Measurements from ENCODE around the gene PRR29.

PRR29 gene

DNA sequence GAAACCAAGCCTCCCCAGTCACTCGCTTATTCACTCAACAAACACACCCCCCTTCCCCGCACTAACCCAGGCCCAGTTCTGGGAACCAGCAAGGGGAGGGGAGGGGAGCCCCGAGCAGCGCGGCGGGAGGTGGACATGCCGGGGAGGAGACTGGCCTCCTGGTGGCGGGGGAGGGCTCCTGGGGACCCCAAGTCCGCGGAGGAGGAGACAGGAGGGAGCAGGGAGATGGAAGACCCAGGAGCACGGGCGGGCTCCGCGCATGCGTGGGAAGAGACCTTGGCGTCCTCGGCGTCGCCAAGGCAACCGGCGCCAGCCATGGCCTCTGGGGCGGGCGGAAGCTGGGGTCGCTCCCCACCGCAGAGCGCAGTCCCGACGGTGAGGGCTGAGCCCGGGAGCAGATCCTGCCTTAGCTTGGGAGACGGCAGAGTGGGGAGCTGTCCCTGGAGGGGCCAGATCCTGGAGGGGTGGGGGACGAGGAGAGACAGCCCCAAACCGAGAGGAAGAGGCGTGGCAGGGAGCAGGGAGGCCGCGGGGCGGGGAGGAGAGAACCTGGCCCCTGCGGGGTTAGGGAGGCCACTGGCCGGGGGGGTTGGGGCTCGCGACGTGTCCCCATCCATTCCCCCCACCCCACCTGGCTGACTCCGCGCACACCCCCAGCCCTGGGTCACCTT lies at the start of gene PRR29:
Gene PRR29, plus strand, starts transcription at position 302 of the 671 bp plus-strand sequence. Its CDS starts 14 bp downstream, at position 316.
- peak; percentile 41 for DNase-seq (ENCODE audit: low read depth in 2 of 2)

- no peak for DNase-seq (ENCODE audit: low read depth in 2 of 2)
These were observed 49.6 kb upstream of the PRR29 start for GRCh38 chr17:63948521-63948920.

DNA sequence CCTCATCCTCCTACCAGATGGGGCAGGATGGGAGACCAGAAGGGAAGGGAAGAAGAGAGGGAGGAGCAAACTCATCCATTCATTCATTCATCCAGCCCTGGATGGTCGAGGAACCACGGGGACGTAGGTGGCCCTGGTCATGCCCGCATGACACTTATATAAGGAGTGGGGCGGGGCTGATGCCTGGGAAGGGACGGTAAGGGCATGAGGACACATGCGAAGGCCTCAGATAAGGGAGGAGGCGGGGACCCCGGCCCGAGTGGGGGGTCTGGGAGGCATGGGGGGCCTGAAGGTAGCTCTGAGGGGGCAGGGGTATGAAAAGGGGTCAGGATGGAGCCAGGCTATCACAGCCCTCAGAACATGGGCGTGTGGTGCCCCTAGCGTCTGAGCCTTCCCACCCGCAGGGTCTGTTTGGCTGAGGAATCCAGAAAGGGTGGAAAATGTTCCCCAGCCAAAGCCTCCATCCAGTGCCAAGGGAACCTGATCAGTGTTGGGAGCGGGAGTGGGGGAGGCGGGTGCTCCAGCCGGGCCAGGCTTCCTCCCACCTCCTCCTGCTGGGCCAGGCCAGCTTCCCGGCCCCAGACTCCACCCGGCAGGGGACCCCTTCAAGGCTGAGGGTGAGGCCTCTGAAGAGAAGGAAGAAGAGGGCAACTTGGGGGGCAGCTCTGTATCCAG lies 48.4 kb upstream of the PRR29 start:
- DNase-seq (ENCODE audit: low read depth in 2 of 2): no peak

DNA sequence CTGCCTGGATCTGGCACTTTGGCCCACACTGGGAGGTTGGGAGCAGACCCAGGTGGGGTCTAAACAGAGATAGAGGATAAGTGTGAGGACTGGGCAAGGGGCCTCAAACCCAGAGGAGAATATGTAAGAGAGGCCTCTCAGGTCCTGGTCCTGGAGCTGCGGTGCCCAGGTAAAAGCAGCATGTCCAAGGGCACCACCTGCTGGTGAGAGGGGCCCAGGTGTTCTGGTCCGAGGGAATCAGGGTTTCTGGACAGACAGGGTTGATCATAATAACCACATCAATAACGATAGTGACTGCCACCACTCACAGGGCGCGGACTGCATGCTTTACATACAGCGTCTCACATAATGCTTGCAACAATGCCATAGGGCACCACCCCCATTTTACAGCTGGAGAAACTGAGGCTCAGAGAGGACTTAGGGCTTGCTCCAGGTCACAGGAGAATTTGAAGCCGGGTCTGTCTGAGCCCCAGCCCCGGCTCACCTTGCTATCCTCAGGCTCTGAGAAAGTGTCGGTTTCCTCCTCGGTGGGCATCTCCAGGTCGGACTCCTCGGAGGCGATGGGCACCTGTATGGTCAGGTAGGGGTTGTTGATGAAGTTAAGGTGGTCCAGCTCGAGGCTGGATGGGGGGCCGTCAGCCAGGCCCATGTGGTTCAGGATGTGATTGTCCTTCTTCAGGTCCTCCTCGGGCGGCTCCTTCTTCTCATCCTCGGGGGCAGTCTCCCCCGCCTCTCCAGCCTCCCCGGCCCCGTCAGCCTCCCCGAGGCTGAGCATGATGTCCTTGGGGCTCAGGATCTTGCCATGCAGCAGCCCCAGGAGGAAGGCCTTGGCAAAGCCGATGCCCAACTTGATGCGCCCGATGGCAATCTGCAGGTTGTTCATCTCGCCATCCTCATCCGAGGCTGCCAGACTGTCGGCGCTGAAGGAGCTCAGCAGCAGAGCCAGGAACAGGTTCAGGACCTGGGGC lies 46.9 kb upstream of the PRR29 start:
- no peak for DNase-seq (ENCODE audit: low read depth in 2 of 2)

DNA sequence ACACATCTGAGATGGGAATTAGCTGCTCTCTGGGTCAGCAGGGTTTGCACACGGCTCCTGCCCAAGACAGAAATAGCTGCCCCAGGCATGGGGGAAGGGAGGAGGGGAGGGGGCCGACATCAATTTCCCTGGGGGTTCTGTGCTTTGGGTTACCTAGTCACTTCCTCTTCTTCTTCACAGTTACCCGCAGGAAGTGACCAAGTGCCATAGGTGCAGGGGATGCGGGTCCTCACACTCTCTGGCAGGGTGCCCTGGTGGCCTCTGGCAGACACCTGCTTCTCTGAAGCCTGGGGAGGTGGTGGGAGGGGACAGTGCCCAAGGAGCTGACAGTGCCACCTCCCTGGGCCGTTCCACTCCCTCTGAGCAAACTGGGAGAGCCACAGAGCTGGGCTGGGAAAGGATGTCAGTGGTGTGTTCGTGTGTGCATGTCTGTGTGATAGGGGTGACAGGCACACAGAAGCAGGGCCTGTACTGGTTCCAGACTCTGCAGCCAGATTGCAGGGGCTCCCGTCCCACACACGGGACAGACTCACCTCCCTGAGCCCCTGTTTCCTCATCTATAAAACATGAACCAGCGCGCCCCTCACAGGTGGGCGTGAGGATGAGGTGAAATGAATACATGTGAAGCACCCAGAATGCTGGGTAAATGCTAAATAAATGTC lies 43.6 kb upstream of the PRR29 start:
- no peak for DNase-seq (ENCODE audit: low read depth in 2 of 2)

DNA sequence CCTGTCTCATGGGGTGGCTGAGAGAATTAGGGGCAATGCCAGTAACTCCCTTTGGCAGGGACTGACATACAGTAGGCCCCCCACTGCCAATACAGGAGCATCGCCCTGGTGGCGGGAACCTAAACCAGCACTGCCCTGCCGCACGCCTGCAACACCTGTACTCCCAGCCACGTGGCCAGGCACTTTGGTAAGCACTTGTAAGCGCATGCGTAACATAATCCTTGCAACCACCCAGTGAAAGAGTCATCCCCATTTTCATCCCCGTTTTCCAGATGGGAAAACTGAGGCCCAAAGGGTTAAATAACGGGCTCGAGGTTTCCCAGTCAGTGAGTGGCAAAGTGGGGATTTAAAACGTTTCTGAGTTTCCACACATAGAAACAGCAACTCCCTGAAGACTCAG lies 42.9 kb upstream of the PRR29 start:
- no peak for DNase-seq (ENCODE audit: low read depth in 2 of 2)

GRCh38 chr17:63955791-63956190 lies 42.4 kb upstream of the PRR29 start:
- DNase-seq (ENCODE audit: low read depth in 2 of 2): no peak

GRCh38 chr17:63956296-63956920 lies 41.7 kb upstream of the PRR29 start:
- DNase-seq (ENCODE audit: low read depth in 2 of 2): no peak

DNA sequence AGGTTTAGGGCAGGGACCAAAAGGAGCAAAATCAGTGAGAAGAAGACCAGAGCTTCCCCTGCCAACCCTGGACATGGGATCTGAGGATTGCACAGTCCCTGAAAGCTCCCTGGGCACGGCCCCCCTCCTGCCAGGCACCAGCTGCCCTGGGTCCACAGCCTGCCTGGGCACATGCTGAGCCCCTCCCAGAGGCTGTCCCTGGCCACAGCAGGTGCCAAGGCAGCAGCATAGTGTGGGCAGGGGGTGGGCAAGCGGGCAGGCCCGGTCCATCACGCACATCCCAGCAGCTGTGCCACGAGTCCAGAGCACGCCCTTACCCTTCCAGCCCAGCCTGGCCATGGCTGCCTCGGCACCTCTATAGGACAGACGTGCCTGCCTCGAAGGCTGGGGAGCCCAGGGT lies 38.1 kb upstream of the PRR29 start:
- DNase-seq (ENCODE audit: low read depth in 2 of 2): no peak

GRCh38 chr17:63960430-63960829 lies 37.7 kb upstream of the PRR29 start:
- DNase-seq (ENCODE audit: low read depth in 2 of 2): no peak

GRCh38 chr17:63961355-63962212 lies 36.6 kb upstream of the PRR29 start:
- no peak for DNase-seq (ENCODE audit: low read depth in 2 of 2)

DNA sequence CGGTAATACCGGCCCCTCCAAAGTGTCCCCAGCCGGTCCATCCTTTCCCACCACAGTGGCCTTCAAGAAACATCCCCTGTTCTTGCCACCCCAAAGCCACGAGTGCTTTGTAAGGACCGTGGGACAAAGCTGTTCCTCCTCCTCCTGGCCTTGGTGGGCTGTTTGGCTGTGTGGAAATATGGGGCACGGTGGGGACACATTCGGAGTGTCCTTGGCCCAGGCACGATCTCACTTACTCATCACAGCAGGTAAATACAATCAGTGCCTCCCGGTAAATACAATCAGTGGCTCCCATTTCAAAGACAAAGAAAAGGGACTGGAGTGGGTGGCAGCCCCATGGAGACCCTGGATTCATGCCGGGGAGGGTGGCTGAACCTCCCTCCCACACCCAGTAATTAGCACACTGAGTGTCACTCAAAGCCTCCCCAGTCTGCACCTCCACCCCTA lies 35.8 kb upstream of the PRR29 start:
- no peak for DNase-seq (ENCODE audit: low read depth in 2 of 2)

DNA sequence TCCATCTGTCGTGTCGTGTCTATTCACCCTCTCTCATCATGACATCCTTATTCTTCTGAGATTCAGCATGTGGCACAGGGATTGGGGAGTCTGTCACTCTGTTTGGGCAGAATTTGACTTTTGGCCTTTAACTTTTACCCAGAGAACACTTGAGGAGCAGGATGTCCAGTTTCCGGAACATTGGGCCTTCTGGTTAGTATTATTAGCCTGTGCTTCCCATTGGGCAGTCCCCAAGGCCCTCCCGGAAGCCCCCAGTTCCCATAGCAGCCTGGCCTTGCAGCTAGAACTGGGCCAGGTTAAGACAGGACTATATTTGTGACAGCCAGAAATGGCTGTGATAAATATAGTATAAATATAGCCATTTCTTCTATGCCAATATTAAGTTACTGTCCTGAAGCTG lies 35.0 kb upstream of the PRR29 start:
- DNase-seq (ENCODE audit: low read depth in 2 of 2): no peak

DNA sequence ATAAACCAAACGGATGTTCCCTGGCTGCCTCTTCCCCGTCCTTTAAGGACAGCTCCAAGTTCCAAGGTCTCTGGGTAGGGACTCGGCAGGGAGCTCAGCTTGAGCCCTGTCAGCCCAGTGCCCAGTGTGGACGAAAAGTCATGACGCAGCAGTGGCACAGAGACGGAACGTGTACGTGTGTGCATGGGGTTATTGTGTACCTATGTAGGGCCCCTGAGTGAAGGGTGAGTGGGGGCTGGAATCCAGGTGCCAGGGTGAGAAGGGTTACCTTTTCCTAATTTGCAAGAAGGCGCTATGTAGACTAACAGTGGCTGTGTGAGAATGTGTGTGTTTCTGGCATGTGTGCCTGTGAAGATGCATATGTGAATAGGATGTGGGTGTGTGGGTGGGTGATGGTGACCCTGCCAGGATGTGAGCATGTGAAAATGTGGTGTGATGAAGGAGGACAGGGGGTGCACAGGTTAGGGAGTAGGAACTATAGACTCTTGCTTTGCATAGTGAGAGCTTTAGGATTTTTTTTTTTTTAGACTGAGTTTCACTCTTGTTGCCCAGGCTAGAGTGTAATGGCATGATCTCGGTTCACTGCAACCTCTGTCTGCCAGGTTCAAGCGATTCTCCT lies 31.4 kb upstream of the PRR29 start:
- DNase-seq (ENCODE audit: low read depth in 2 of 2): no peak

DNA sequence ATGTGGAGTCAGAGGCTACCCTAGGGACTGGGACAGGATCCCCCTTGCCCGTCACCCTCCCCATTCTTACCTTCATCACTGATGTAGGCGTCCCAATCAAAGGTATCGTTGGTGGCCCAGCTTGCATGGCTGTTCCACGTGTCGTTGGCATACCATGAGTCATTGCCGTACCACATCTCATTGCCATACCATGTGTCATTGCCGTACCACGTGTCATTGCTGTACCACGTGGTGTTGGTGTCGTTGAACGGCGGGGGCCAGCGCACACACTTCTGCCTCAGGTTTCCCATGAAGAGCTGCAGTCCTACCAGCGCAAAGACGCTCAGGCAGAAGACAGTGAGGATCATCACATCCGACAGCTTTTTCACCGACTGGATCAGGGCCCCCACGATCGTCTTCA lies 30.2 kb upstream of the PRR29 start:
- no peak for DNase-seq (ENCODE audit: low read depth in 2 of 2)

GRCh38 chr17:63969278-63969677 lies 28.9 kb upstream of the PRR29 start:
- no peak for DNase-seq (ENCODE audit: low read depth in 2 of 2)

DNA sequence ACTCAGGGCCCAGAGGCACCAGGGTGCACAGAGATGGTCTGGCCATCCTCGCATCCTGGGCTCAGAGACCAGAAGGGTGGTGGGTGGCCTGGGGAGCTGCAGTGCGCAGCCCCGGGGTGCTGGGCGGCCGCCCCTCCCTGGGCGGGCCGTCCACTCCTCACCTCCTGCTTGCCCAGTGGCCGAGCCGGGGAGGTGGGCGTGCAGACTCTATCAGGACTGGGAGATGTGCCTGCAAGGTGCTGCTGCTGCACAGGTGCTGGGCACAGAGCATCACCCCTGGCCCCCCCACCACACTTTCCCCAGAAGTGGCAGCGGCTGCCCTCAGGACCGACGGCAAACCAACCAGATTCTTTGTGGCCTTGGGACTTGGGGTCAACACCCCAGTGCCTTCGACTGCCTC lies 25.4 kb upstream of the PRR29 start, which contains the start of gene SCN4A:
Gene SCN4A, minus strand, starts transcription at position 123 of the 400 bp plus-strand sequence. Its CDS starts 77 bp downstream, at position 46.
- no peak for DNase-seq (ENCODE audit: low read depth in 2 of 2)

- DNase-seq (ENCODE audit: low read depth in 2 of 2): no peak
These were observed 24.9 kb upstream of the PRR29 start for GRCh38 chr17:63973247-63973646.

GRCh38 chr17:63973930-63974593 lies 24.1 kb upstream of the PRR29 start:
- DNase-seq (ENCODE audit: low read depth in 2 of 2): no peak

Data from activated CD8-positive, alpha-beta memory T cell treated with anti-CD3 and anti-CD28 coated beads for 4 hours (primary cell).